ENCODE results near the gene WDR41. TPM values are rescaled to one million over a fixed set of nuclear protein-coding genes. Genes with fewer than 3 reads are reported as not detected.
A peak's percentile ranks its signal among the peaks of the same experiment; 100 is the strongest.

Gene WDR41
- total and polyA plus RNA-seq, 2 of the 4 experiments (the other 2 are of a cell fraction): 38.1 to 72.1 TPM

DNA sequence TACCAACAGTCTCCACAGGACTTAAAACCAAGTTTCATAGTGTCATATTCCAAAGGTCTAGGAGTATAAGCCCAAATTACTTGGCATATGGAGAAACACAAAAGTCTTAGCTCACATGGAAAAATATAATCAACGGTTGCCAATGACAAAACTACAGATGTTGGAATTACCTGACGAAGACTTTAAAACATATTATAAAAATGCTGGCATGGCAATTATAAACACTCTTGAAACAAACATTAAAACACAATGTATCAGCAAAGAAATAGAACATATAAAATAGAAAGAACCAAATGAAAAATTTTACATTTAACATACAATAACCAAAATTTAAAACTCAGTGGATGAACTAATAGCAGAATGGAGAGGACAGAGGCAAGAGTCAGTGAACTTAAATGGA lies 7.9 kb upstream of the WDR41 start:
- H3K4me2 ChIP-seq (ENCODE audit: low read depth, low read length): no peak overlapping the region
- H2BK120ac ChIP-seq (ENCODE audit: low read depth, low read length): no peak overlapping the region
- H2AK5ac ChIP-seq (ENCODE audit: low read depth, low read length): no peak overlapping the region
- H4K91ac ChIP-seq (ENCODE audit: insufficient read depth, low read depth, low read length): no peak overlapping the region
- no peak overlapping the region for H4K8ac ChIP-seq (ENCODE audit: low read depth in 2 of 2, low read length in 2 of 2)
- no TSS peak for BruUV-seq (replicated peaks)
- no peaks in the 10 kb centered on the region for H3K9me1 ChIP-seq (ENCODE audit: insufficient read depth, low read length)
- no peaks in the 10 kb centered on the region for H3K4me1 ChIP-seq (ENCODE audit: control insufficient read depth, insufficient read depth, low read length)
- H2AK9ac ChIP-seq (replicated peaks; ENCODE audit: low read depth, low read length, poor library complexity): no peak overlapping the region
- H3K18ac ChIP-seq (ENCODE audit: low read depth, low read length): no peak overlapping the region
- intact Hi-C loops (cut with micrococcal nuclease) (no loop called here), dilution Hi-C loops (cut with HindIII; ENCODE audit: low sequenced_read_pairs, unreplicated experiment) (no loop called here), in situ Hi-C loops (cut with MboI; ENCODE audit: low sequenced_read_pairs) (no loop called here)
- no peak overlapping the region for H3K9ac ChIP-seq (ENCODE audit: low read depth, low read length)
- H2AFZ ChIP-seq (replicated peaks; ENCODE audit: low read length, poor library complexity): no peak overlapping the region
- H3K27ac ChIP-seq (ENCODE audit: insufficient read depth, low read length): no peak overlapping the region
- no peak overlapping the region for H4K5ac ChIP-seq (ENCODE audit: low read depth, low read length)
- no peak overlapping the region for H3K4me3 ChIP-seq (ENCODE audit: insufficient read depth, low read depth, low read length)
- H3K79me1 ChIP-seq (ENCODE audit: low read depth in 1 of 2, low read length in 2 of 2): no peaks in the 10 kb centered on the region
- peaks cover 2% of the 10 kb centered on the region; the same call in 1 of the 2 replicates for H3K9me3 ChIP-seq (ENCODE audit: control insufficient read depth, insufficient read depth, low read length)
- ATAC-seq (ENCODE audit: low read depth) (no peak), DNase-seq (no peak)
- H2BK20ac ChIP-seq (ENCODE audit: low read depth, low read length): no peak overlapping the region
- H2BK5ac ChIP-seq (ENCODE audit: low read depth, low read length, poor library complexity, severe bottlenecking): no peak overlapping the region
- peaks cover 4% of the 10 kb centered on the region; the same call in 1 of the 2 replicates for H3K27me3 ChIP-seq (ENCODE audit: control insufficient read depth, insufficient read depth, low read length)
- no CpG with 5 or more reads among the region's 2 CpGs for WGBS, 2 experiments (ENCODE audit: extremely low coverage in 2 of 2, insufficient read length in 1 of 2)
- POLR2A ChIA-PET (ENCODE audit: unreplicated experiment): no interaction called here
- H4K20me1 ChIP-seq (ENCODE audit: insufficient read depth, low read length): no peaks in the 10 kb centered on the region
- TF ChIP-seq CEBPB (IDR thresholded peaks at IDR 0.05; ENCODE audit: low read depth, low read length) (no peak), MAFK (IDR thresholded peaks at IDR 0.05; ENCODE audit: low read depth, low read length) (peak; percentile 68)
- no peak overlapping the region for H2BK15ac ChIP-seq (ENCODE audit: low read depth, low read length)
- no peak overlapping the region for H3K14ac ChIP-seq (replicated peaks; ENCODE audit: low read depth, low read length)
- no peak overlapping the region for H3K56ac ChIP-seq (ENCODE audit: extremely low read depth, insufficient read depth, low read length)
- no peaks in the 10 kb centered on the region for H3K36me3 ChIP-seq (ENCODE audit: control insufficient read depth, insufficient read depth, low read length)
- no peak overlapping the region for H3K23ac ChIP-seq (ENCODE audit: low read depth, low read length)
- CTCF ChIA-PET: no interaction called here
- no peak overlapping the region for H3K4ac ChIP-seq (ENCODE audit: low read depth, low read length)

All from IMR-90 (cell line).